GM19468 (cell line): ENCODE data around the gene ZBTB34.

Experiments used
- ATAC-seq: cut with Tn5 transposase; IDR thresholded peaks from one replicate; pipeline ENCODE4 v1.9.1; 2021; ENCODE audit warnings: mild to moderate bottlenecking, moderate library complexity, moderate number of reproducible peaks; ENCODE audit not compliant: unreplicated experiment; ENCODE audit errors: extremely low read depth

Gene ZBTB34

DNA sequence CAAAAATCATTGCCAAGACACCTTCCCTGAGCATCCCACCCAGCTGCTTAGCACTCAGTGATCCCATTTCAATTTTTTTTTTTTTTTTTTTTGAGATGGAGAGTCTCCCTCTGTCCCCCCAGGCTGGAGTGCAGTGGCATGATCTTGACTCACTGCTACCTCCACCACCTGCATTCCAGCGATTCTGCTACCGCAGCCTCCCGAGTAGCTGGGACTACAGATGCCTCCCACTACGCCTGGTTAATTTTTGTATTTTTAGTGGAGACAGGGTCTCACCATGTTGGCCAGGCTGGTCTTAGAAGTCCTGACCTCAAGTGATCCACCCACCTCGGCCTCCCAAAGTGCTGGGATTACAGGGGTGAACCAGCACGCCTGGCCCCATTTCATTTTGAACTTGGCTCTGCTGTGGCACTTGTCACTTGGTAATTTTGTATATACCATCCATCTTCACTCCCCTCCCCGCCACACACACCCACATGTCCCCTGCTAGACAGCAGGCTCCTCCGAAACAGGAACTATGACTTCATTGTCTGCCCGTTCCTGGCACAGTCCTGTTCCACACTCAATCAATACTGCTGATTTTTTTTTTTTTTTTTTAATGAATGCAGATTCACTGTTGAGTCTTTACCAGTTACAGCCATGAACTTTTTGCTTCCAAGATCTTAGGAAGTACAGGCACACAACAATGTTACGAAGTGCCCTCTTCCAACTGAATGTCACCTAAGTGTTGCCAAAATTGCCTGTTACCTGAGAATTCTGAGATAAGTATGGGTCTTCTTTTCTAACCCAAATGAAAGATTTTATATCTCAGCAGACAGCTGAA is 17.3 kb upstream of the ZBTB34 start:
- ATAC-seq: no peak

DNA sequence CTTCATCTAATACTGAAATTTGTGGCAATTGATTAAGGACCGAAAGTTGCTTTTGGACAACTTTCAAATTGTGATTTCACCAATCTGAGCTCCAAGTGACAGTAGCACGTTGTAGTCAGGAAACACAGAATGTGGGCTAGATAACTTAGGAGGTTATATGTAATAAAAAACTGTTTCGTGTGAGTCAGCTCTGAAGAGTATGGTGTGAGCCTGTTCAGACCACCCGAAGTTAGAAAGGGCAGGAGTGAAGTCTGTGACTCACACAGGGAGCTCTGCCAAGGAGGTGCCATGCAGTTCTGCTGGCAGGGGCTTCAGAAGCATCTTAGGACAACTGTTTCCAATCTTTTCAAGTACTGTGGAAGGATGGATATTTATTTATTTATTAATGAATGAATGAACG is 16.4 kb upstream of the ZBTB34 start:
- no peak for ATAC-seq

DNA sequence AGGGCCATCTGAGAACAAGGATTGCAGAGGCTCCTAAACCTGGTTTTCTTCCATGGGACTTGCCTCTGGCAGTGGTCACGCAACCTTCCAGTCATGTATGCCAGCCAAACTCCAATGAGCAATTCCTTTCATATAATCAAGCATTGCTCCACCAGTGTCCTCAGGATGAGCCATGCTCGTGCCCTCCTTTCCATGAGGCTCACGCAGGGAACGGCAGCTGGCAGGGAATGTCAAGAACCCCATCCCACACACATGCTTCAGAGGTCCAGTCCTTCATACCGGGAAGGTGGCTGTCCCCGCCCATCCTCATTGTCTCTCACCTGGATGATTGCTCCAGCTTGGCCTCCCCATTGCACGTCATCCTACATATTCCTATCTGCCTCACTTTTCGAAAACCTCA is 13.4 kb upstream of the ZBTB34 start:
- no peak for ATAC-seq

DNA sequence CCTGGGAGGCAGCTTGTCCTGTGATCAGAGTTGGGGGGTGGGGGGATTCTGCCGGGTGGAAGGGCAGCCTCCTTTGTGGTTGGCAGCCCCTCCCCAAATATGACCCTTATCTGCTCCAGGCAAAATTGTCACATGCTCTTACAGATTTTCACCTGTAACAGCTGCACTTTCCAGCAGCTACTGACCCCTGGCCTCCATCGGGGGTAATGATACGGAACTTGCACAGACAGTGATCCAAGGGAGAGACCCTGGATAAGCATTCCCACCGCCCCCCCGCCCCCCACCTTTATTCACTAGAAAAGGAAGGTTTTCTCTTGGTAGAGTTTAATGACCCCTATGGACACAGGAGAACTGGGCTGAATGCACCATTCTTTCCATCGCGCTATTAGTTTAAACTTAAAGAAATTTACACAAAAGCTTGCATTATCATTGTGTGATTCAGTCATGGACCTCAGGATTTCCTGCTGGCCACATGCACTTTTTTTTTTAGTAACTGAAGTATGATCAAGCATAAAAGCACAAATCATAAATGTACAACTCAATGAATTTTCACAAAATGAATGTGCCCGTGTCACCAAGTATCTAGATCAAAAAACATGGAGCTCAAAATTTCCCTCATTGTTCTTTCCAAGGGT is 10.7 kb upstream of the ZBTB34 start:
- ATAC-seq: no peak

DNA sequence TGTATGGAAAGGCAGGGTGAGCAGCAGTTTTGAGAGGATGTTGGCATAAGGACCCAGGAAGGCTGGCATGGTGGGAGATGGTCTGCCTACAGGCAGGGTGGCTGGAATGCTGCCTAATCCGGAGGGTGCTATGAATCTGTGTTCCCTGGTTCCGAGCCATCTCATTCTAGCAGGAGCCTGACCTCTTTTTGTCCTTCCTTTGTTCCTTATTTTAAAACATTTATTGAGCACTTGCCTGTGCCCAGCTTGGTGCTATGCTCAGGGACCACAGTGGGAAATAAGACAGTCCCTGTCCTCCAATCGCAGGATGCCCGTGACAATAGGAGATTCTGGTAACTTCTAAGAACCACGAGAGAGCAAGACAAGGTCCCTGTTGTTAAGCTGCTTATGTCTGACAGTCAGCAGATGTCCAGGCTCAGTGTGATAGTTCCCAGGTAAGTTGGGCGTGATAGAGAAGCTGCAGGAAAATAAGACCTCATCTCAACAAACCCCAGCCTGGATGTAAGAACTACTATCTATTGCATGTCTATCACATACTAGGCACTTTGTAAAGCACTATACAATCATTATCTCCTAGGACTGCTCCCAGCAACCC is 9.1 kb upstream of the ZBTB34 start:
- no peak for ATAC-seq

DNA sequence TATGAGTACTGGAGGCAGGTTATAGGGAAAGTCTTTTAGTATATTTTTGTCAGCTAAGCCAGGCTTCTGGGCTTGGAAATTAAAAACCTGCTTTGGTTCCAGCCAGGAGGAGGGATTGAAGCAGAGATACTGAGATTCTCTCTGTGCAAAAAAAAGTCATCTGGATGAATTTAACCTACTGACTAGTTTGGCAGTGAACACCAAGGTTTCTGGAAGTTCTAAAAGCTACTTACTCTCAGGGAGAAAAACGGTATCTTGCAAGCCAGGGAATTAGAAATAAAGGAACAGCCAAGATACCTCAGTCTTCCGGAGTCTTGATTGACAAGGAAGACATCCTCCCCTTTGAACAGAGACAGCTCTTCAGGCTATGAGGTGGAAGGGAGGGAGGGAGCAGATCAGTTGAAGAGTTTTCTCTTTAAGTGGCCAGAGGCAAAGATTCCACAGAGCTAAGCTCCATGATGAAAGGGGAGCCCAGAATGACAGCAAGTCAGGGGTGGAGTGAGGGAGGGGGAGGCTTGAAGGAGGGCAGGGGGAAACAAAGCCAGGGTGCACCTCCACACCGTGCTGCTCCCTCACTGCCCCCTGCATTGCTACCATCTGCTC is 8.3 kb upstream of the ZBTB34 start:
- no peak for ATAC-seq

DNA sequence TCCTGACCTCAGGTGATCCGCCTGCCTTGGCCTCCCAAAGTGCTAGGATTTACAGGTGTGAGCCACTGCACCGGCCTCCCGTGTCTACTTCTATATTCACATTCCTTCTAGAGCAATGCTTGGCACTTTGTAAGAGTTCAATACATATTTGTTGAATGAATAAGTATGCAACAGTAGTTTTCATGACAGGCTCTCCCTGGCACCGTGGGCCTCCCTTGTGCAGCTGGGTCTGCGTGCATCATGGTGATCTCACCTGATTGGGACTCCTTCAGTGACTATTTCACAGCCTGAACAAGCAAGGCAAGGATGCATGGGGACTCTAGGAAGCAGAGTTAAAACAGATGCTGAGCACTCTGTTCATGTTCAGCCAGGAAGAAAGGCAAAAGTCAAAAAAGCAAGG is 6.8 kb upstream of the ZBTB34 start:
- no peak for ATAC-seq

DNA sequence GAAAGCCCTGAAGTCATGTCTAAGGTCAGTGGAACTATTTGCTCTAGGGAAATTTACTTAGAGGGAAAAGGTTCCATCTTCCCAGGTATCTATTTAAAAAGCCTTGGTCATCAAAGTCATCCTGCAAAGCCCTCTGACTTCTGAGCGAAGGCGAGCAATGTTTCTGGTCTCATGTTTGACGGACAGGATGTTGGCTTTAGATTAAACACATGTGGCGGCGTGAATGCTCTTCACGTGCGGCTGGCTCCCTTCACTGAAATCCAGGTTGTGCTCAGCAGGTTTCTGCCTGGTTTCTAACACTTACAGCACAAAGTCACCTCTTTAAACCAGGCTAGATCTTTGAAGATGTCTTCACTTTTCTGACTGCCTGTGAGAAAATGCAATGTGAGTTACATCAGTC is 5.7 kb upstream of the ZBTB34 start:
- no peak for ATAC-seq

DNA sequence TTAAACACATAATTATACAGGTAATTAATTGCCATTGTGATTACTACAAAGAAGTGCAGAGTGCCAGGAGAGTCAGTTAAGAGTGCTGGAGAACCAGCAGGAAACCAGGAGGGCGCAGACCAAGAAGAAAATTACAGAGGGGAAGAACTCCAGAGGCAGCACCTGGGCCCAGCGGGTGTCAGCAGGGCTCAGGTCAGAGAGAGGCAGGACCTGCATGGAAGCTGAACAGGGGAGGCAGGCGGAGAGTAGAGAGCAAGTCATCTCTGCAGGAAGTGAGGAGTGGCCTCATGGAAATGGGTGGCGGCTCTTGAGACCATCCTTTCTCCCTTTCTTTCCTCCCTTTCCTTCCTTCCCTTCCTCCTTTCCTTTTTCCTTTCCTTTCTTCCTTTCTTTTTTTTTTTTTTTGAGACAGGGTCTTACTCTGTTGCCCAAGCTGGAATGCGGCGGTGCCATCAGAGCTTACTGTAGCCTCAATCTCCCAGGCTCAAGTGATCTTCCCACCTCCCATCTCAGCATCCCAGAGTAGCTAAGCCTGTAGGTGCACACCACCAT is 4.0 kb upstream of the ZBTB34 start:
- ATAC-seq: no peak

DNA sequence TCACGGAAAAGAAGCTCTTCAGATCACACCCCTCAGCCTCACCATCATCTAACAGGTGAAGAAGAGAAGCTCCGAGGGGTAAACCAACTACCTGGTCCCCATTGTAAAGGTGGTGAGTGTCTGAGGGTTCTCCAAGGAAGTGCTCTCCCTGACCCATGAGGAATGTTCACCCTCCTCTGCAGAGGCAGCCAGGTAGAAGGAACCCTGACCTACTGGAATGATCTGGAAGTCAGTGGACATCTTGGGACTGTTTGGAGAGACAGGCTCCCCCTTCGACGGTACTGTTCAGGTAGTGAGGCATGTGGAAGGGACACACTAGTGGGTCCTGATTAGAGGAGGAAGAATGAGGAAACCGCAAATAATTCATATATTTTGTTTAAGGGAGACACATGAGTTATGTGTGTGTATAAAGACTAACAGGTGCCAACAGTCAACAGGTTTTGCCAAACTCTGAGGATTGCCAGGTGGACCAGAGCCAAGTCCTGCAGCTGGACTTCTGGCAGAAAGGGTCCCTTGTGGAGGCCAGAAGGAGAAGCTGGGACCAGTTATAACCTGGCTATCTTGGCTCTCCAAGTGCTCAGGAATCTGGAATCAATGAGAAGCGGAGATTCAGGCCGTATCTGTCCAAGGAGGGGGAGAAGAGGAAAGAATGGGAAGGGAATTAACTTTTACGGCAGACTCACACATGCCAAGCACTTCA is 3.0 kb upstream of the ZBTB34 start:
- ATAC-seq: no peak

DNA sequence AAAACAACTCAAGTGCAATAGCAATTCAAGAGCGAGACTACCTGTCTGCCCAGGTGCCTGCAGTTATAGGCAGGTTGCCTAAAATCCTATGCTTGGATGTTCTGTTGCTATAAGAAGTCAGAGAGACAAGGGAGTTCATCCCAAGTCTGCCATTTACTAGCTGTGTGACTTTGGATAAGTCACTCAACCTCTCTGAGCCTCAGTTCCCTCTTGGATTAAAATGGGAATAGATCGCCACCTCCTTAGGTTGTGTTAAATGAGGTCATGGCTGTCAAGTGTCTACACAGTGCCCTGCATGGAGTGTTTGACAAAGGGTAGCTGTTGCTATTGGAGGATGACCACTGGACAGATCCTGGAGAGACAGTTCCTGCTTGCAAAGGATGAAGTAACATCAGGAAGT is 1.3 kb upstream of the ZBTB34 start:
- ATAC-seq: no peak

DNA sequence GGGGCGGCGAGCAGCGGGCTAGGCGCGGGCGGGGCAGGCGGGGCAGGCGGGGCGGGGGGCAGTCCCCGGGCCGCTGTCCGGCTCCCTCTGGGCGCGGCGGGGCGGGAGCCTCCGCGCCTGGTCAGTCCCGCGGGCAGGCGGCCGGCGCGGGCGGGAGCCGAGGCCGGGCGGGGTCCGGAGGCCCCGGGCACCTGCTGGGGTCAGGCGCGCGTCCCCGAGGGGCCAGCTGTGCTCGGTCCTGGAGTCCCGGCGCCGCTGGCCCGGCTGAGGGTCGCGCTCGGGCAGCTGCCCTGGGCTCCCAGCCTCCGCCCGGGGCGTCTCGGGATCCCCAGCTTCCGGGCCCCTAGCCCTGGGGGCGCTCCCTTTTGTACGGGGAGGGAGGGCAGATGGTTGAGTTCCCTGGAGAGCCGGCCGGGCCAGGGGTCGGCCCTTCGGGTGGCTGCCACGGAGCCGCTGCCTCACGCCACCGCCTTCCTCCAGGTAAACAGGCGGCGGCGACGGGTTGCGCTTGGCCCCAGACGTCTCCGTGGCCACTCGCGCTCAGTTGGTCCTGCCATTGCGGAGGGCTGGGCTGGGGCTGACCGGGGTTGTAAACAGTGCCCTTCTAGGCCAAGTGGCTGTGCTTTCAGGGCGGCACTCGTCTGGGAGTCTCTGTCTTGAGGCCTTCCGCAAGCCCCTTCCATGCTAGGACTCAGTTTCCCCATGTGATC is 473 bp downstream of the ZBTB34 start:
- ATAC-seq: no peak

DNA sequence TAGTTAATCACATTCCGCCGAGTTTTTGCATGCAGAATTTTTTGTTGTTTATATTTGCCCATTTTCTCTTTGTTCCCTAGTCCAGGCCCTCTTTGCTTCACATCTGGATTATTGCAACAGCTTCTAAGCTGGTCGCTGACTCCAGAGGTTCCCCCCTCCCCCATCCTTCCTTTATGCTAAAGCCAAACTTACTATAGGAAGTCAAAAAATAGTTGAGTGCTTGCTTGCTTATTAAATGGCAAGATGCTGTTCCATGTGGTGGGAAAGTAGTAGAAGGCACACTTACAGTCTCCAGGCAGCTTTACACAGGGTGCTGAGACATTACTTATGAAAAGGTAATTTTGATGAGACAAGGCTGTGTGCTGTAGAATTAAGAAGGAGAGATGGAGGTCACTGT is 1.3 kb downstream of the ZBTB34 start:
- ATAC-seq: no peak

DNA sequence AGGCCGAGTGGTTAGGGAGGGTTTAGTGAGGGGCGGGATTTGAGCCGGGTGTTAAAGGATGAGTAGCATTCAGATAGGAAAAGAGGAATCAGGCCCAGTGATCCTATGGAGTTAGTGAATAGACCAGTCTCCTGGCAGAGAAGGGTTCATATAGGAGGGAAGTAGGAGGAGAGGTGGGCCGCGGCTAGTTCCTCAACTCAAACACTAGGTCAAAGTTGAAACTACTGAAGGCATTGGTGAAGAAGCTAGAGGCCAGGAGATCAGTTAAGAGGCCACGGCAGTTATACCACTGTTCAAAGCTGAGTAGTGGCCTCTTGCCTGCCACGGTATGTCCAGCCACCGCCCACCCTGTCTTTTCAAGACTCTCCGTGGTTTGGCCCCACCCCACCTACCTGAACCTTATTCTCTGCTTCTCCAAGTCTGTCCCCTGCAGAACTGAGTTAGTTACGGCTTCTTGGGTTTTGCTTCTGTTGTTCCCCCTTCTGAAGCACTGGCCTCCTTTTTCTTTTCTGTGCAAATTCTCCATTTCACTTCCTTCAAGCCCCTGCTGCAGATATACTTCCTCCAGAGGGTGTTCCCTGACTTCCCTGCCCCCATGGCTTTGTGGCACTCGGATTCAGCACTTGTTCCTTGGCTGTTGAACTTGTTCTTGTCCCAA is 1.8 kb downstream of the ZBTB34 start:
- no peak for ATAC-seq

DNA sequence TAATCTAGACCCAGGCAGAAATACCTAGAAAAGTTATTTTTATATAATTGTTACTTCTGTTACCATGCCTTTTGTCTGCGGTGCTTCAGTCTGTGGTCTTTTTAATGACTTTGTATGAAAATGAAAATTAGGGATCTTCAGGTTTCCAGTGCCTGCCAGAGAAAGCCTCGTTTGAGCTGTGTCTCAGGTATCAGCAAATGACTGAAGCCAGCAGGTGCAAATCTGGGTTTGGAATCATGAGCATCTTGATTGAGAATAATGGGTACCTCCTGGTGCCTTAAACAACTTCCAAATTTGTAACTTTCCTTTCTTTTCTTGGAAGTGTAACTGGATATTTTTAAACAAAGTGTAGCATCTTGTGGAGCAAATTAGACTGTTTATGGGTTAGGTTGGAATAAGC is 4.3 kb downstream of the ZBTB34 start:
- no peak for ATAC-seq

DNA sequence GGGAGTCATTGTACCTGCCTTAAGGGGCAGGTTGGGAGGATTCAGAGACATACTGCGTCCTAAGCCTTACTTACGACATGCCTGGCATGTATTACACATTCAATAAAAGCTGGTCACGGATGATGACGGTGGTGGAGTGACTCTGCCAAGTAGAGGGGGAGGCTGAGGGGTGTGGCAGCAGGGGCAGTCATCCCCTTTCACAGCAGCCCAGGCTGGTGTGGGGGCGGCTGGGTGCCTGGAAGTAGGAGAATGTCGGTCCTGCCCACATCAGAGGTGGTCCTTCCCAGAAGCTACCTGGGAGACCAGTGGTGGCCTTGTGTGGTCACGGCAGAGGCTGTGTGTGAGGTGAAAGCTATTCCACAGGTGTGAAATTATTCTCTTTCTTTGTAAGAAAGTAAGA is 8.9 kb downstream of the ZBTB34 start:
- ATAC-seq: no peak

DNA sequence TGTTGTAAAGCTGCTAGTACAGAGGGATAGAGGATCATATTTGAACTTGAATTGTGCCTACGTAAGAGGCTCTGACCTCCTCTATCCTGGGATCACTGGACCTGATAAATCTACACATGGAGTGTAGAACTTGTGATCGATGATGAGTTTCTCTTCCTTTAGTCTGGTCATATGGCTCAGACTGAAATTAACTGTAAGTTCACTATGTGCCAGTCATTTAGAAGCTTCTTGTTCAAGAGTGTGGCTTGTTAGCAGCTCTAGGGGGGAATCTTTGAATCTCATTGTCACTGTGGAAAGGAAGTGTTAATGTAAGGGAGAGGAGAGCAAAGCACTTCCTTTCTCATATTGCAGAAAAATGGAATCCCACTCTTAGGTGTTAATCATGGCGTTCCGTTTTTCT is 12.1 kb downstream of the ZBTB34 start:
- ATAC-seq: no peak

DNA sequence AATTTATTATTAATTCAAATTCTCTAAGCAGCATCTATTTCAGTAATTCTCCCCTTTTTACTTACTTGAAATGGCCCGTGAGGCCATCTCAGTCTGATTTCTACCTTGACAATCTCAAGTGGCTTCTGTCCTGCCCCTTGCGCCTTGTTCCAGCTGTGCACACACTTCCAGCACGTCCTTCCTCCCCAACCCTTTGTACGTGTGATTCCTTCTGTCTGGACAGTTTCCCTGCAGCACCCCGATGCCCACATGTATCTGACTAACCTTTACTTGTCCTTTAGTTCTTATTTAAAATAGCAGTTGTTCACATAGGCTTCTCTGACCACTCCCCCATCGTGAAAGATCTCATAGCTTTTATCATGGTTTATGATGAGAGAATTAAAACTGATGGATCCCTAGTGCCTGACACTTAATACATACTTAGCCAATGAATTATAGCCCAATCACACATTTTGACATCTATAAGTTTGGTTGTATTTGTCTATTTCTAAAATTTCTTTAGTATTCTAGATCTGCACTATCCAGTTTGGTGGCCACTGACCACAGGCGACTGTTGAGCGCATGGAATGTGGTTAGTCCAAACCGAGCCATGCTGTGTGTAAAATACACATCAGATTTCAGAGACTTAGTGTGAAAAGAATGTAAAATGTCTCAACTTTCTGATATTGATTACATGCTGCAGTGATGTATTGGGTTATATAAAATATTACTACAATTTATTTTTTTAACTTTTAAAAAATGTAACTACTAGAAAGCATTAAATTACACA is 14.3 kb downstream of the ZBTB34 start:
- no peak for ATAC-seq
